Spleen (tissue), 11 donors: ENCODE measurements around the gene PIK3R5. TPM values are rescaled to one million over a fixed set of nuclear protein-coding genes. Genes with fewer than 3 reads are reported as not detected.

Experiments
- DNase-seq: peaks from one replicate; pipeline ENCODE4 v3.0.0-alpha.2; 2020
- H3K27ac ChIP-seq, 8 donors: fragments of 200-600 bp; sonication (generic) in 7 of 8; 1 replicate in 4 of 8; 2 replicates in 4 of 8; pipeline versions ENCODE4 v1.5.0 to v1.8.0; 2016 to 2021; ENCODE audit warnings: inconsistent platforms in 4 of 8, mild to moderate bottlenecking in 4 of 8, moderate library complexity in 1 of 8
- H3K27me3 ChIP-seq, 7 donors: fragments of 200-600 bp; sonication (generic) in 6 of 7; replicated peaks in 1 of 7; 1 replicate in 4 of 7; 2 replicates in 3 of 7; pipeline versions ENCODE4 v1.5.0 to v1.8.0; 2016 to 2021; ENCODE audit warnings: inconsistent platforms in 3 of 7, mild to moderate bottlenecking in 1 of 7
- H3K36me3 ChIP-seq, 6 donors: fragments of 200-600 bp; sonication (generic) in 5 of 6; 1 replicate in 4 of 6; 2 replicates in 2 of 6; pipeline versions ENCODE4 v1.5.0 to v1.8.0; 2016 to 2021; ENCODE audit warnings: inconsistent platforms in 2 of 6
- H3K4me1 ChIP-seq, 6 donors: fragments of 200-600 bp; sonication (generic) in 5 of 6; 1 replicate in 3 of 6; 2 replicates in 3 of 6; pipeline versions ENCODE4 v1.5.0 to v1.8.0; 2016 to 2021; ENCODE audit warnings: inconsistent platforms in 3 of 6
- H3K4me3 ChIP-seq, 8 donors: fragments of 200-600 bp; sonication (generic) in 7 of 8; 1 replicate in 4 of 8; 2 replicates in 4 of 8; pipeline versions ENCODE4 v1.5.0 to v1.8.0; 2016 to 2021; ENCODE audit warnings: inconsistent platforms in 4 of 8, mild to moderate bottlenecking in 4 of 8, moderate library complexity in 2 of 8
- H3K9me3 ChIP-seq, 8 donors: fragments of 200-600 bp; sonication (generic) in 7 of 8; 1 replicate in 4 of 8; 2 replicates in 4 of 8; pipeline versions ENCODE4 v1.5.0 to v1.8.0; 2016 to 2021; ENCODE audit warnings: inconsistent platforms in 4 of 8
- CTCF ChIP-seq, 11 experiments: fragments of 200-600 bp in 7 of 11; fragments of 450-650 bp in 4 of 11; sonication (generic) in 4 of 11; IDR thresholded peaks in 8 of 11; conservative IDR thresholded peaks in 3 of 11; 1 replicate in 7 of 11; 2 replicates in 4 of 11; pipeline versions ENCODE4 v1.4.0 to v1.8.0; 2016 to 2021; ENCODE audit warnings: antibody characterized with exemption in 11 of 11, inconsistent platforms in 4 of 11, mild to moderate bottlenecking in 1 of 11
- POLR2A ChIP-seq, 3 donors: fragments of 450-650 bp; IDR thresholded peaks; one replicate each; pipeline ENCODE4 v1.5.1; 2017; ENCODE audit warnings: antibody characterized with exemption in 3 of 3, mild to moderate bottlenecking in 1 of 3
- POLR2AphosphoS5 ChIP-seq, 3 donors: sonication (generic); formaldehyde crosslinking; IDR thresholded peaks; one replicate each; pipeline ENCODE4 v1.5.1; 2017; ENCODE audit warnings: antibody characterized with exemption in 3 of 3
- WGBS, 5 donors: extraction: QIAGEN DNeasy Blood & Tissue Kit in 3 of 5; methylation state at CpG; one replicate each; pipeline versions ENCODE4 v1.1.5 to v1.1.7; 2013 to 2018; 5-methylcytosine and 5-hydroxymethylcytosine counted together
- intact Hi-C: fragments of 100-400 bp; cut with DNase I; formaldehyde crosslinking; loops from one replicate; pipeline ENCODE4 v1.15.0; 2023; ENCODE audit warnings: low total_unique reads
- polyA plus RNA-seq, 3 donors: library from polyadenylated mRNA; stranded (reverse); fragments of 200-250 nt; gene quantifications; one replicate each; pipeline ENCODE4 v1.2.1, GENCODE V29; 2013
- total RNA-seq, 7 donors: library from RNA; depleted of rRNA in 3 of 7; stranded (reverse); fragments of >200 nt in 3 of 7; fragmentation: NEBNext Ultra II Directional in 4 of 7; extraction: Animal tissue kit (Norgen Biotek cat#: 25700) in 4 of 7; gene quantifications; one replicate each; pipeline versions ENCODE4 v1.1.0 to v1.2.1, GENCODE V29; 2016 to 2021
- donor health status: healthy with polysubstance abuse.
- donor health status: DM: no; HTN: no; CAD: no; lungs with moderate emphysema.
- donor health status: DM: no; HTN: no; CAD: no.
- donor health status: Bipolar disorder and iron deficiency.
- donor health status: healthy.
- donor health status: DM: no; HTN: no; CAD: no.
- donor health status: DM: yes; HTN: yes; CAD: no.

The PIK3R5 gene
- total and polyA plus RNA-seq, 10 donors = 8.5 to 110 (median 68.4) TPM

GRCh38 chr17:8870406-8871040 is 95.0 kb downstream of the PIK3R5 start:
- Histone ChIP-seq H3K9me3 (no peaks in the 10 kb centered on the region), H3K27me3 (peaks cover 0 to 23% (median 0%) of the 10 kb centered on the region in 7 donors), H3K27ac (no peak overlapping the region), H3K36me3 (no peaks in the 10 kb centered on the region), H3K4me3 (no peak overlapping the region), H3K4me1 (peaks cover 0 to 65% (median 29%) of the 10 kb centered on the region in 6 donors)
- DNase-seq = no peak
- 82 to 94% (median 88%) methylated on average over 13 of the region's 13 CpGs for WGBS, 5 donors
- intact Hi-C loops = no loop called here
- TF ChIP-seq POLR2AphosphoS5 (IDR thresholded peaks at IDR 0.05) = no peak
- no peak for TF ChIP-seq CTCF (IDR thresholded peaks at IDR 0.05 in 8 of 11, conservative IDR thresholded peaks at IDR 0.05 in 3 of 11)
- no peak for TF ChIP-seq POLR2A (IDR thresholded peaks at IDR 0.05)

- Histone ChIP-seq H3K27ac (no peak overlapping the region), H3K4me3 (no peak overlapping the region), H3K4me1 (peaks cover 0 to 70% (median 29%) of the 10 kb centered on the region in 6 donors), H3K36me3 (no peaks in the 10 kb centered on the region), H3K9me3 (no peaks in the 10 kb centered on the region), H3K27me3 (peaks cover 0 to 30% (median 0%) of the 10 kb centered on the region in 7 donors)
- intact Hi-C loops = no loop called here
- whole genome bisulfite sequencing, 5 donors = 51 to 84% (median 74%) methylated on average over 11 of the region's 11 CpGs
- DNase-seq = no peak
- TF ChIP-seq CTCF (IDR thresholded peaks at IDR 0.05 in 8 of 11, conservative IDR thresholded peaks at IDR 0.05 in 3 of 11) (no peak), POLR2A (IDR thresholded peaks at IDR 0.05) (no peak), POLR2AphosphoS5 (IDR thresholded peaks at IDR 0.05) (no peak)
These were observed 96.2 kb downstream of the PIK3R5 start for GRCh38 chr17:8869114-8869815.

- WGBS, 5 donors = 46 to 65% (median 58%) methylated on average over 4 of the region's 4 CpGs
- intact Hi-C loops = no loop called here
- Histone ChIP-seq H3K4me3 (no peak overlapping the region), H3K27me3 (peaks cover 0 to 23% (median 0%) of the 10 kb centered on the region in 7 donors), H3K4me1 (peaks cover 0 to 63% (median 29%) of the 10 kb centered on the region in 6 donors), H3K27ac (no peak overlapping the region), H3K36me3 (no peaks in the 10 kb centered on the region), H3K9me3 (no peaks in the 10 kb centered on the region)
- DNase-seq = no peak
- TF ChIP-seq POLR2AphosphoS5 (IDR thresholded peaks at IDR 0.05) = no peak
- TF ChIP-seq CTCF (IDR thresholded peaks at IDR 0.05 in 8 of 11, conservative IDR thresholded peaks at IDR 0.05 in 3 of 11) = no peak
- TF ChIP-seq POLR2A (IDR thresholded peaks at IDR 0.05) = no peak
These were observed 97.0 kb downstream of the PIK3R5 start for GRCh38 chr17:8868529-8868951.

- intact Hi-C loops = no loop called here
- peaks cover 0 to 58% (median 25%) of the 10 kb centered on the region in 6 donors for H3K4me1 ChIP-seq
- H3K4me3 ChIP-seq = no peak overlapping the region
- H3K36me3 ChIP-seq = no peaks in the 10 kb centered on the region
- TF ChIP-seq POLR2AphosphoS5 (IDR thresholded peaks at IDR 0.05) = no peak
- TF ChIP-seq POLR2A (IDR thresholded peaks at IDR 0.05) = no peak
- no peak for TF ChIP-seq CTCF (IDR thresholded peaks at IDR 0.05 in 8 of 11, conservative IDR thresholded peaks at IDR 0.05 in 3 of 11)
- H3K27me3 ChIP-seq = peaks cover 0 to 18% (median 0%) of the 10 kb centered on the region in 7 donors
- WGBS, 5 donors = 86 to 94% (median 92%) methylated on average over 1 of the region's 1 CpG
- DNase-seq = no peak
- H3K9me3 ChIP-seq = no peaks in the 10 kb centered on the region
- peak overlapping the region in 1 of 8 donors; percentile 75 for H3K27ac ChIP-seq
These were observed 97.4 kb downstream of the PIK3R5 start for GRCh38 chr17:8868092-8868491.
